B cell (primary cell): ENCODE measurements around the gene DLL1. TPM values are rescaled to one million over a fixed set of nuclear protein-coding genes. Genes with fewer than 3 reads are reported as not detected.
A peak's percentile ranks its signal among the peaks of the same experiment; 100 is the strongest.

Experiments
- ATAC-seq: fragments of 200-7000 bp; cut with Tn5 transposase; one replicate; pipeline ENCODE4 v1.10.0; 2021; ENCODE audit warnings: low read depth, mild to moderate bottlenecking, moderate number of reproducible peaks, moderate library complexity
- CTCF ChIA-PET: fragments of 350-600 bp; sonication (Branson Sonifier 250); formaldehyde crosslinking; loops from one replicate; lab custom pipeline; 2021; ENCODE audit warnings: antibody characterized with exemption, inconsistent platforms; lab: Charles Lee
- POLR2A ChIA-PET: fragments of 350-600 bp; sonication (Branson Sonifier 250); formaldehyde crosslinking; loops from one replicate; lab custom pipeline; 2021; ENCODE audit warnings: antibody characterized with exemption; lab: Charles Lee
- DNase-seq: peaks from one replicate; pipeline ENCODE4 v3.0.0; 2013
- H2AFZ ChIP-seq: 2 replicates; pipeline ENCODE4 v1.6.1; 2012; ENCODE audit warnings: mild to moderate bottlenecking, low read depth, low read length; ENCODE audit not compliant: insufficient read depth, poor library complexity, severe bottlenecking
- H3K27ac ChIP-seq, 2 donors: 1 replicate in 1 of 2; 2 replicates in 1 of 2; pipeline ENCODE4 v1.5.1; 2012 to 2013; ENCODE audit warnings: low read length in 2 of 2, mild to moderate bottlenecking in 2 of 2, moderate library complexity in 1 of 2
- H3K27me3 ChIP-seq, 4 experiments: fragments of 200-600 bp in 1 of 4; sonication (generic) in 1 of 4; replicated peaks in 1 of 4; 1 replicate in 2 of 4; 2 replicates in 2 of 4; pipeline versions ENCODE4 v1.6.1 to v1.7.0; 2013 to 2016; ENCODE audit warnings: low read length in 3 of 4, mild to moderate bottlenecking in 2 of 4, mixed read lengths in 1 of 4, moderate library complexity in 1 of 4; ENCODE audit not compliant: insufficient read depth in 4 of 4, control insufficient read depth in 3 of 4; ENCODE audit errors: control extremely low read depth in 1 of 4
- H3K36me3 ChIP-seq, 2 experiments: replicated peaks in 1 of 2; 1 replicate in 1 of 2; 2 replicates in 1 of 2; pipeline versions ENCODE4 v1.6.1 to v1.7.1; 2013; ENCODE audit warnings: low read length in 1 of 2; ENCODE audit not compliant: insufficient read depth in 2 of 2, control insufficient read depth in 1 of 2; ENCODE audit errors: control extremely low read depth in 1 of 2, extremely low read depth in 1 of 2
- H3K4me1 ChIP-seq, 2 donors: fragments of 200-600 bp in 1 of 2; sonication (generic) in 1 of 2; 1 replicate in 1 of 2; 2 replicates in 1 of 2; pipeline versions ENCODE4 v1.5.1 to v1.6.1; 2013 to 2017; ENCODE audit warnings: low read length in 2 of 2; ENCODE audit not compliant: control insufficient read depth in 2 of 2, insufficient read depth in 2 of 2
- H3K4me2 ChIP-seq: replicated peaks from 2 replicates; pipeline ENCODE3; 2012; ENCODE audit warnings: mild to moderate bottlenecking, low read depth, low read length; ENCODE audit not compliant: poor library complexity, severe bottlenecking
- H3K4me3 ChIP-seq, 5 experiments: fragments of 200-600 bp in 1 of 5; sonication (generic) in 1 of 5; 1 replicate in 3 of 5; 2 replicates in 2 of 5; pipeline versions ENCODE4 v1.5.1 to v1.7.0; 2011 to 2016; ENCODE audit warnings: low read length in 4 of 5, mild to moderate bottlenecking in 4 of 5, low read depth in 2 of 5, control low read depth in 1 of 5, moderate library complexity in 1 of 5; ENCODE audit not compliant: insufficient read depth in 1 of 5; ENCODE audit errors: control extremely low read depth in 1 of 5, extremely low read depth in 1 of 5
- H3K79me2 ChIP-seq: fragments of 200-600 bp; sonication (generic); one replicate; pipeline ENCODE4 v1.6.0; 2016; ENCODE audit warnings: low read length; ENCODE audit not compliant: control insufficient read depth, insufficient read depth
- H3K9ac ChIP-seq: fragments of 200-600 bp; sonication (generic); 2 replicates; pipeline ENCODE4 v1.6.1; 2017; ENCODE audit warnings: mild to moderate bottlenecking, low read length, moderate library complexity
- H3K9me3 ChIP-seq, 3 donors: one replicate each; pipeline versions ENCODE4 v1.6.1 to v1.7.1; 2013; ENCODE audit warnings: low read length in 2 of 3; ENCODE audit not compliant: control insufficient read depth in 2 of 3, insufficient read depth in 1 of 3; ENCODE audit errors: control extremely low read depth in 1 of 3
- H4K20me1 ChIP-seq: 2 replicates; pipeline ENCODE4 v1.6.0; 2012; ENCODE audit warnings: mild to moderate bottlenecking, low read length; ENCODE audit not compliant: insufficient read depth, control insufficient read depth, poor library complexity, severe bottlenecking
- H3K27ac Mint-ChIP-seq: one replicate; pipeline ENCODE4 v1.8.0; 2021; ENCODE audit warnings: mixed read lengths
- H3K27me3 Mint-ChIP-seq: one replicate; pipeline ENCODE4 v1.8.0; 2021; ENCODE audit warnings: mixed read lengths
- H3K4me1 Mint-ChIP-seq: one replicate; pipeline ENCODE4 v1.8.0; 2021; ENCODE audit warnings: mixed read lengths
- H3K4me3 Mint-ChIP-seq: one replicate; pipeline ENCODE4 v1.8.0; 2021; ENCODE audit warnings: mixed read lengths
- H3K9me3 Mint-ChIP-seq: one replicate; pipeline ENCODE4 v1.8.0; 2022; ENCODE audit warnings: mixed read lengths; ENCODE audit not compliant: insufficient read depth
- EZH2 ChIP-seq: IDR thresholded peaks from 2 replicates; pipeline ENCODE4 v1.6.1; 2012; ENCODE audit warnings: borderline replicate concordance, low read depth, mild to moderate bottlenecking, moderate library complexity, low read length; ENCODE audit not compliant: insufficient read depth, poor library complexity, severe bottlenecking
- WGBS: methylation state at CpG from one replicate; pipeline ENCODE4 v1.1.5; 2013; ENCODE audit warnings: missing lambda C conversion rate; ENCODE audit not compliant: insufficient coverage; 5-methylcytosine and 5-hydroxymethylcytosine counted together
- intact Hi-C: fragments of 100-400 bp; cut with micrococcal nuclease; formaldehyde crosslinking; loops from one replicate; pipeline ENCODE4 v1.10.0; 2022
- polyA plus RNA-seq: library from polyadenylated mRNA; depleted of rRNA; stranded (reverse); fragments of >200 nt; gene quantifications from 2 replicates; pipeline ENCODE4 v1.2.3, GENCODE V29; 2012
- total RNA-seq, 2 donors: library from RNA; stranded (reverse); fragments of 120-200 nt in 1 of 2; gene quantifications; 1 replicate in 1 of 2; 2 replicates in 1 of 2; pipeline versions ENCODE4 v1.2.3 to v1.2.4, GENCODE V29; 2013 to 2022
- TF ChIP-seq, protein P1 (sequence below): fragments of 200-600 bp; IDR thresholded peaks from one replicate; pipeline ENCODE4 v1.8.0; 2022; ENCODE audit warnings: antibody characterized with exemption, mild to moderate bottlenecking

DLL1 gene
- total and polyA plus RNA-seq, 2 donors (not counting 1 experiment from before 2014, with no cell fraction given), result 1.6 to 6.8 TPM

DNA sequence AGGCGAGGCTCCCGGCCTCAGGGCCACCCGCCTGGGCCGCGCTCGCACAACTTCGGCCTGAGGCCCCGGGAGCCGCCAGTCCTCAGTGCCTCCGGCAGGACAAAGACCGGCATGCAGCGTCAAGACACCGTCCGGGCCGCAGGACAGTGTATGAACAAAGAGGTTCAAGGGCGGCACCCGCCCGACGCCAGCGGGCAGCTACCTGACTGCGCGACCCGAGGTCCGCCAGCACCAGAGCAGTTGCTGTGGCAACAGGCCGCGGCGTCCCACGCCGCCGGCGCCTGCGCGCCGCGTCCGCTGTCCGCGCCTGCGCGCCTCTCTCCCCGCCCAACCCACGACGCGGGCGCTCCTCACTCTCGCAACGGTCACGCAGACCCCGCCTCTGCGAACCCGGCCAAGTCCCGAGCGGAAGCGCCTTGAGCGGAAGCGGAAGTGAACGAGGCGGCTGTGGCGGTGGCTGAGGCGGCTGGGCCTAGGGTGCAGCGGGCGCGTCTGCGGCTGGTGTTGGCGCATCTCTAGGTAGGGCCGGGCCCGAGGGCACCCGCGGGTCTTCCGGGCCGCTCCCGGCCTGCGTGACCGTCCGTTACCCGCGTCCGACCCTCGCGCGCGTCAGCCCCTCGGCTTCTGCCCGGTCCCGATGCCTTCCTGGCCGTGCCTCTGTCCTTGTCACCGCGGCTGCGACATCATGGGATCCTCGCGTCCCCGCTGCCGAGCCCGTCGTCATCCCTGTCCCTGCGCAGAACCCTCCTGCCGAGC lies 15.6 kb upstream of the DLL1 start, which contains the start of gene FAM120B:
TSS of gene FAM120B (plus strand) at position 435 of the 756 bp plus-strand sequence. CDS start 10,633 bp downstream, outside the sequence.
- H3K79me2 ChIP-seq, result peaks cover 56% of the 10 kb centered on the region
- intact Hi-C loops, result loop anchor here (1.0 to 2.0 kb wide), 5 partner anchors 11 to 555 kb away; partner anchors contain the start of genes DYNLT2 and ERMARD

More for the DNA sequence above, 15.6 kb upstream of the DLL1 start, which contains the start of gene FAM120B:
- H3K27ac Mint-ChIP-seq, result peak within 1 kb of the TSS; percentile 97
- Histone ChIP-seq H3K4me3 (peak within 1 kb of the TSS; percentile 45 to 95 (median 86)), H3K36me3 (no peaks in the 10 kb centered on the region), H3K27ac (peak within 1 kb of the TSS; percentile 72 to 90), H3K9me3 (no peaks in the 10 kb centered on the region), H2AFZ (peak within 1 kb of the TSS; percentile 95), H3K27me3 (peaks cover 0 to 4% (median 1%) of the 10 kb centered on the region in 4 experiments), H3K4me2 (peak within 1 kb of the TSS; percentile 86), H4K20me1 (peaks cover 22% of the 10 kb centered on the region), H3K9ac (peak within 1 kb of the TSS; percentile 86), H3K4me1 (peaks cover 22 to 34% of the 10 kb centered on the region in 2 donors)
- peaks cover 2% of the 10 kb centered on the region for H3K9me3 Mint-ChIP-seq
- WGBS, result under 1% methylated on average over 97 of the region's 97 CpGs
- peaks cover 26% of the 10 kb centered on the region for H3K27me3 Mint-ChIP-seq
- peak within 1 kb of the TSS; percentile 98 for H3K4me3 Mint-ChIP-seq
- POLR2A ChIA-PET, result interaction anchor here (1.4 kb wide), 1 partner anchor 11 kb away, joined by 3 read pairs; no protein-coding TSS in a partner anchor
- peak; percentile 98 for DNase-seq
- TF ChIP-seq, protein P1, sequence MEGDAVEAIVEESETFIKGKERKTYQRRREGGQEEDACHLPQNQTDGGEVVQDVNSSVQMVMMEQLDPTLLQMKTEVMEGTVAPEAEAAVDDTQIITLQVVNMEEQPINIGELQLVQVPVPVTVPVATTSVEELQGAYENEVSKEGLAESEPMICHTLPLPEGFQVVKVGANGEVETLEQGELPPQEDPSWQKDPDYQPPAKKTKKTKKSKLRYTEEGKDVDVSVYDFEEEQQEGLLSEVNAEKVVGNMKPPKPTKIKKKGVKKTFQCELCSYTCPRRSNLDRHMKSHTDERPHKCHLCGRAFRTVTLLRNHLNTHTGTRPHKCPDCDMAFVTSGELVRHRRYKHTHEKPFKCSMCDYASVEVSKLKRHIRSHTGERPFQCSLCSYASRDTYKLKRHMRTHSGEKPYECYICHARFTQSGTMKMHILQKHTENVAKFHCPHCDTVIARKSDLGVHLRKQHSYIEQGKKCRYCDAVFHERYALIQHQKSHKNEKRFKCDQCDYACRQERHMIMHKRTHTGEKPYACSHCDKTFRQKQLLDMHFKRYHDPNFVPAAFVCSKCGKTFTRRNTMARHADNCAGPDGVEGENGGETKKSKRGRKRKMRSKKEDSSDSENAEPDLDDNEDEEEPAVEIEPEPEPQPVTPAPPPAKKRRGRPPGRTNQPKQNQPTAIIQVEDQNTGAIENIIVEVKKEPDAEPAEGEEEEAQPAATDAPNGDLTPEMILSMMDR, result no peak
- no peak for TF ChIP-seq EZH2
- CTCF ChIA-PET, result no interaction called here
- ATAC-seq, result peak; percentile 96
- H3K4me1 Mint-ChIP-seq, result peaks cover 49% of the 10 kb centered on the region
